RKO (cell line): ENCODE data around the gene ZNF526.

Experiments used
- DNase-seq: peaks from one replicate; pipeline ENCODE4 v3.0.0-alpha.2; 2016; ENCODE audit warnings: low spot score

Gene ZNF526, protein sequence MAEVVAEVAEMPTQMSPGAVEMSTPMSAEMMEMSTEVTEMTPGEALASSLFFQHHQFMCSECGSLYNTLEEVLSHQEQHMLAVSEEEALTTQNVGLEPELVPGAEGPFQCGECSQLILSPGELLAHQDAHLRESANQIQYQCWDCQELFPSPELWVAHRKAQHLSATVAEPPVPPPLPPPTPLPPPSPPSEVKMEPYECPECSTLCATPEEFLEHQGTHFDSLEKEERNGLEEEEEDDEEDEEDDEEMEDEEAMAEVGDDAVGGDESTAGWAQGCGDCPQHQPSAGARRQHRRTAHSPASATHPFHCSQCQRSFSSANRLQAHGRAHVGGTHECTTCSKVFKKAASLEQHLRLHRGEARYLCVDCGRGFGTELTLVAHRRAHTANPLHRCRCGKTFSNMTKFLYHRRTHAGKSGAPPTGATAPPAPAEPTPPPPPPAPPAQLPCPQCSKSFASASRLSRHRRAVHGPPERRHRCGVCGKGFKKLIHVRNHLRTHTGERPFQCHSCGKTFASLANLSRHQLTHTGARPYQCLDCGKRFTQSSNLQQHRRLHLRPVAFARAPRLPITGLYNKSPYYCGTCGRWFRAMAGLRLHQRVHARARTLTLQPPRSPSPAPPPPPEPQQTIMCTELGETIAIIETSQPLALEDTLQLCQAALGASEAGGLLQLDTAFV

DNA sequence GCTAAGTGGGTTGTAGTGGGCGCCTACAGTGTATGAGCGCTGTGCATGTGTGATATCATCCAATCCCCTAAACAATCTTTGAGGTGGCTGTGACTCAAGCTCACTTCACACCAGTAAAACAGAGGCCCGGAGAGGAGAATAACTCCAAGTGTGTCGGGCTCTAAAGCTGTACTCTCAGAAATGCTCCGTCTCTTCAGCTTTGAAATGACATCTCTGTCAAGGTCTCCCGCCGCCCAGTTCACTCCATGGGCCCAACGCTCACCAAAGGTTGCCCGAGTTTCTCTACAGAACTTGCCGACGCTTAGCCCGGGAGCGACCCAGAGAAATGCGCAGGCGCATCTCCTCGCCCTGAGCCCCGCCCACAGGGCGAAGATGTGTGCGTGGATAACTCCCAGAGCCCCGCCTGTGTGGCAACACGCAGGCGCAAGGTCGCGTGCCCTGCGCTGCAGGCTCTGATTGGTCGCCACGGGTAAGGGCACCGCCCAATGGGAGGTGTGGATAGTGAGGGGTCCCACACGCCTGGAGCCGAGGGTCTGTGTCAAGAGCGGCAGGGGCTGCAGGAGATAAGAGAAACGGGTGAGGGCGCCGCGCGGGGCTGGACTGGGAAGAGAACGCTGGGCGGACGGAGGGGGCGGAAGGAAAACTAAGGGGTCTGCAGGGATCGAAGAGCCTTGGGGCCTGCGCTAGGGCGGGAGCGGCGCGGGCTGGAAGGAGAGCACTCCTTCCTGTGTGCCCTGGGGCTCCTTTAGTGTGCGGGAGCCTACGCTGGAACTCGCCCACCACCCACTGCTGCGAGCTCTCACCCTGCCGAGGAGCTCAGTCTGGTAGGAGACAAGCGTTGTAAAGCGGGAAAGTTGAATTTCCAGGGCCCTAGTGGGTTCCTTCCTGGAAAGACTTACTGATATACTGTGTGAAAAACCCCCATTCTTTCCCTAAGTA is at the start of gene ZNF526:
ZNF526 (plus strand) TSS at position 501 of the 939 bp plus-strand sequence. CDS start 4,092 bp downstream, outside the sequence.
- DNase-seq = peak; percentile 98

DNA sequence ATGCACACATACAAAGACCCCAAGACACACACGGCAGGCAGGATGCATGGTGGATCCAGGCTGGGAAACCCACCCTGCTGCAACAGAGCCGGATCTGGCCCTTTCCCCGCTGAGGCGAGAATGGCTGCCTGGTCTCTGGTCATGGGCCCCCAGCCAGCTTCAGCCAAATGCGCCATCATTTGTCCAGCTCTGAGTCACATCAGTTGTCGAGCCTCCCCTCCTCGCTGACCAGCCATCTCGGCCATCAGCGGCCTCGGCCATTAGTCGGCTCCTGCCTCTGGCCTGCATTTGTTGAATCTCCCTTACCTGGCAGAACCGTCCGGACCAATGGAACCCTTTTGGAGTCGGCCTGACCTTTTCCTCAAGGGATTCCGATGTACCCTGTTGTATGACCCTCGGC is 49.4 kb upstream of the ZNF526 start:
- DNase-seq = no peak

DNA sequence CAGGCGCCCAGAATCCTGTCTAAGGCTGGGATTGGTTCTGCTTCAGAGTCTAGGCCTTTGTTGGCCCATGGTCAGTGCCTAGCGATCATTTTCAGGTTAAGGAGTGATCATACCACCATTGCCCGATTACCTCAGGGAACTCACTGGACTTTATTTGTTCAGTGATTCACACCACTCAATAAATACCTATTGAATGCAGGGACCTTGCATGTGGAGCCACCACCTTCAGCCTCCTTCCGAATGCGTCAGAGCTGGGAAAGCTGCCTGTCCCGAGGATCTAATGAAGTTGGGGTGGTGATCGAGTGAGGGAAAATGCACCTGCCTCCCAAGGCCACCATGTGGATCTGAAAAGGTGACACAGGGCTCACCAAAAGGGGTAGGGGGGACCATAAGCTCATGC is 47.9 kb upstream of the ZNF526 start:
- DNase-seq = no peak

DNA sequence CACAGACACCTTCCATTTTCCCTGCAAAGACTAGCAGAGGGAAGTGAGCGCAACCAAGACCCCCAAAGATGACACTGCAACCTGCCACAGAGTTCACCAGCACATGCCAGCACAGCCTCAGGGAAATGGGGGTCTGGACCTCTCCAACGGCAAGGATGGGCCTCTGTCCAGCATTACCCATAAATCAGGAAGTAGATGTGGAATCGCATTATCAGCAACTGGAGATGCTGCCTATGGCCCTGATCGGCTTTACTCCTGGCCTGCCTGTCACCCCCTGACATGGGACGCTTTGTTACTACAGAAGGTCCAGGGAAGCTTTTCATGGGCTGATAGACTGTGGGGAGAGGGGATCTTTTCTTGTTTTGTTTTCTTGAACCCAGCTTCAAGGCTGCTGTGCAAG is 46.4 kb upstream of the ZNF526 start:
- DNase-seq = no peak

DNA sequence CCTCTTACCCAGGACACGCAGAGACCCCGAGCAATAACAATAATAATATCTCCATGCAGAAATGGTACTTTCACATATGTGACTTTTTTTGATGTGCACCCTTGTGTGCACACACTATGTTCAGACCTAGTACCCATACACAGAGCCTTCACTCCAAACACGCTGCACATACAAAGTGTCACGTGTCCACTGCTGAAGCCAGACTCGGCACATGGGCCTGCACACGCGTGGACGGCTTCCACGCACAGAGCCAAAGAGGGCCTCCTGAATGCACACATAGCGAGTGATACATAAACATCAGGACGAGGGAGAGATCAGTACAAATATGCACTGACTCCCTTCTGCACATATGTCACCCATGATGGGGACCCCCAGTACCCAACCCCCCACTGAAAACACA is 45.9 kb upstream of the ZNF526 start:
- DNase-seq = no peak

DNA sequence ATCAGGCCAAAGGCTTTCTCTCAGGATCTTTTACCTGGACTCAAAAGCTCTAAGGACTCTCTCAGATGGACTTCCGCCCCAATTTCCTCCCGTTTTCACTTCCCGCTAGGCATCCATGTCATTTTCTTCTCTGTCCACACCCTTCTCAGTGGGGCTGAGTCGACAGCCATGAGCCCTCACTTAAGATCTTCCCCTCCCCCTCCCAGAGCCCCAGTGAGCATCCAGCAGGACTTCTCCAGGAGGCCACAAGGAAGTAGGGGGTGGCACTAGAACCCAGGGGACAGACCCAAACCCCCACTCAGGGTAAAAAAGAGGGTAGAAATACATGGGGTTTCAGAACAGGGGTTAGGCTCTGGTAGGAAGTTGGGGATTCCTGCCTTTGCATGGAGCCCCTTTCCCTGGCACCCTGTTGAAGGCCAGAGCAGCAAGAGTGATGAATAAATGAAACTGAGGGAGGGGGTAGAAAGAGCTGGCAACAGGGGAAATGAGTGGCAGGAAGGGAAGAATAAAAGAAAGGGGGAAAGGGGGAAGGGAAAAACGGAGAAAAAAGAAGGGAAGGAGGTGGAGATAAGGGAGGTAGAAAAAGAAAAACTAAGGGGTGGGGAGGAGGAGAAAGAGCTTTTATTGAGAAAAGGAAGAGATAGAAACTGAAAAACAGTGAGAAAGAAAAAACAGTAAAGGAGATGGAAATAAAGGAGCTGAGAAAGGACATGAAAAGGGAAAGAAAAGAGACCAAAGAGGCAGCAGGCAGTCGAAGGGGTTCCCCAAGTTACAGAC is 45.0 kb upstream of the ZNF526 start:
- DNase-seq = no peak

DNA sequence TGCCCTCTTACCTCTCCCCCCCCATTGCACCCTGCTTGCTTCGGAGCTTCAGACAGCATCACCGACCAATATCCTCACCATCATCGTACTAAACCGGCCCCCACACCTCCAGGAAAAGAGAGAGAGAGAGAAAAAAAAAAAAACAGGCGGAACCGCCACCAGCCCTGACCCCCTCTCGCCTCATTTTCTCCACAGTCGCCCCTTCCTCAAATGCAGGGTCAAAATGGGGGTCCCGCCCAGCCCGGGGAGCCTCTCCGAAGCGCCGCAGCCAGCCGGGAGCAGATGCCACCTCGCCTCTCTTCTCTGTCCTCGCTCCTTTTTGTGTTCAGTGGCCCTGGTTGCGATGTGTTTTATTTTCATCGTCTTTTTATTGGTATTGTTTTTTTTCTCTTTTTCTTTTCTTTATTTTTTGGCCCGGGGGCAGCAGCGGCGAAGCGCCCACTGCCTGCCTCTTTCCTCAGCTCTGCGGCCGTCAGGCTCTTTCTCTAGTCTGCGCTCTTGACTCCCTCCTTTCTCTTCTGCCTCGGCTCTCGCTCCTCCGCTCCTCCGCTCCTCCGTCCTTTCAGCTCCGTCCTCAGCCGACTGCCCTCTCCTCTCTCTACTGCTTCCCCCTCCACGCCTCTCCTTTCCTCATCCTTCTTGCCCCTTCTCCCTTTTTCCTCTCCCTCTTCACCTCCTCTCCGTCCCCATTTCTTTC is 44.0 kb upstream of the ZNF526 start:
- no peak for DNase-seq

DNA sequence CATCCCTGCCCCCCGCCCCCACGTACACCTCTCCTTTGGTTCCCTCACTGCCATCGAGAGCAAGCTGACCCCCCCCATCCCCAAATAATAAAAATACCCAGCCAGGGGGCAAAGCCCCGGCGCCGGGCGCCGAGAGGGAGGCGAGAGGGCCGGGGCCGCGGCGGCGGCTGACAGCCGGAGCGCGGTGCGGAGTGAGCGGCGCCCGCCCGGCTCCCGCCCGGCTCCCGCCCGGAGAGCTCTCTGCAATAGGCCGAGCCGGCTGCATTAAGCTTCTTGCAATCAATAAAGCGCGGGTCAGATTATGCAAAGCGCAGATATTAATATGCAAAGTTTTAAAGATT is 43.5 kb upstream of the ZNF526 start:
- no peak for DNase-seq

DNA sequence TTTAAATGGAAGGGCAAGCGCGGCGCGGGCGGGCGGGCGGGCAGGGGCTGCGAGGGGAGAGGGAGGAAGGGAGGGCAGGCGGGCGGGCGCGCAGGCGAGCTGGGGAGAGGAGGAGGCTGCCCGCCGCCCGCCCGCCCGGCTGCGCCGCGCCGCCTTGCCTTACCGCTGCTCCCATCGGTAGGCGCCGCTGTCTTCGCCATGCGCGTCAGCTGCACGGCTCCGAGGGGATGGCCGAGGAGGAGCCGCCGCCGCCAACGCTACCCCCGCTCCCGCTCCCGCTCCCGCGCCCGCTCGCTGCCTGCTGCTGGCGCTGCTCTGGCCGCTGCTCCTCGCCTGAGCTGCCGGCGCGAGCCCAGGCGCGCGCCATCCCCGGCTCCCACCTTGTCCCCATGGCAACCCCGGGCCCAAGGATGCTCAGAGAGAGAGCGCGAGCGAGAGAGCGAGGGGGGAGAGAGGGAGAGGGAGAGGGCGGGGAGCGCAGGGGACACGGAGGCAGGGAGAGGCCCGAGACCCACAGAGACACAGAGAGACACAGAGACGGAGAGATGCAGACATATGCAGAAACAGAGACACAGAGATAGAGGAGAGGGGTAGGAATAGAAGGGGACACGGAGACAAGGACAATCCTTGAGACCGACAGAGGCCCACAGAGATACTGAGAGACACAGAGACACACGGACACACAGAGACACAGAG is 43.0 kb upstream of the ZNF526 start:
- DNase-seq = peak; percentile 87

DNA sequence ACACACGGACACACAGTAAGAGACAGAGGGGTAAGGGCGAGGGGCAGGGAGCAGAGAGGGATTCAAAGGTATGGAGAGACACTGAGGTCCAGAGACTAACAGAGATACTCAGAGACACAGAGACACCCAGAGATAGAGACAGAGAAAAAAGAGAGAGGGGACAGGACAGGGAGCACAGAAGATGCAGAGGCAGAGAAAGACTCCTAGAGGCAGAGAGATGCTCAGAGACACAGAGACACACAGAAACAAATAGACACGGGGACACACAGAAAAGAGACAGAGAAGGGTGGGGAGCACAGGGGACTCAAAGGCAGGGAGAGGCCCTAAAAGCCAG is 42.5 kb upstream of the ZNF526 start:
- DNase-seq = no peak

DNA sequence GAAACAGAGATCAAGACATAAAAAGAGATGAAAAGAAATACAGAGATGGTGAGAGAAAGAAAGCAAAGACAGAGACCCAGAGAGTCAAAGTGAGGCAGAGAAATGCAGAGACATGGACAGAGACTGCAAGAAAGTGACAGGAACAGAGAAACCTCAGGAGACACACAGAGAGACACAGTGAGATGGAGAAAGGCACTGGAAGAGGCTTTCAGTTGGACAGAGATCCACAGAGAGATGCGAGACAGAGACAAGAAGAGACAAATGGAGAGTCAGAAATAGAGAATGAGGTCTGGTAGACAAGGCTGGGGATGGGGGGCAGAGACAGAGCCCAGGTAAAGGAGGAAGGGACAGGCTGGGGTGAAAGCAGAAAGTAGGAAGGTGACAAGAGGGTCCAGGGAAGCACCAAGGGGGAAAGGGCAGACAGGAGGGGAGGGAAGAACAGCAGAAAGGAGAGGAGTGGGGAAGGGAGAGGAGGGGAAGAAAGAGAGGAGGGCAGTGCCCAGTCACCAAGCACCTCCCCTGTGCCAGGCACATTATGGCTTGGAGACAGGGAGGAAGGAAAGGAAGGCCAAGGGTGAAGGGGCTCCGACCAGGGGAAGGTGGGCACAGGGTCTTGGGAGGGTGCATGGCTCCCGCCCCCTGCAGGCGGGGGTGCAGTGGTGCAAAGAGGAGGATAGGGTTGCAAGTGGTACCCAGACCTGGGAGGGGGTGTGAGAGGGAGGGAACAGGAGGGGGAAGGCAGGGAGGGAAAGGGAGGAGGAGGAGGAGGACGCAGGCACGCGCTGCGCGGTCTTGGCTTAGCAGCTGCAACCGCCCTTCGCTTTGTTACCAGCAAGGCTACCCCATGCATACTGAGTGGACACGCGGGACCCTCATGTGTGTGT is 41.1 kb upstream of the ZNF526 start:
- DNase-seq = no peak

DNA sequence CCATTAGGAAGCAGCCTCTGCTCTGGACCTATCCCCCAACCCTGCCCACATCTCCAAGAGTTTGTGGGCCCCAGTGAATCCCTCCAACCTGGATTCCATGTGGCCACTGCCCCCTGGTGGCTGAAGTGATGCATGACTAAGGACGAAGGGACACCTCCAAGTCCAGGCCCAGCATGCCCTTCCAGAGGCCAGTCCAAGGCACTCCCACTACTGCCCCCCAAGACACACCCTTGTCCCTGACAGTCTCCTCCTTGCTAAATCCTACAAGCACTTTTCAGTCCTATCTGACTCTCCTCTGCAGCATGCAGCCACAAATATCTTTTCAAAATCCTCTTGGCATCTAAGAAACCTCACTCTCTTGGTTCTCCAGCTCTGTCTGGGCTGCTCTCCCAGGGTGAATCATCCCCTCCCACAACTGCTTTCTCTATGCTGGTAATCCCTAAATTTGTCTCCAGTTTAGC is 35.7 kb upstream of the ZNF526 start:
- DNase-seq = peak; percentile 69

DNA sequence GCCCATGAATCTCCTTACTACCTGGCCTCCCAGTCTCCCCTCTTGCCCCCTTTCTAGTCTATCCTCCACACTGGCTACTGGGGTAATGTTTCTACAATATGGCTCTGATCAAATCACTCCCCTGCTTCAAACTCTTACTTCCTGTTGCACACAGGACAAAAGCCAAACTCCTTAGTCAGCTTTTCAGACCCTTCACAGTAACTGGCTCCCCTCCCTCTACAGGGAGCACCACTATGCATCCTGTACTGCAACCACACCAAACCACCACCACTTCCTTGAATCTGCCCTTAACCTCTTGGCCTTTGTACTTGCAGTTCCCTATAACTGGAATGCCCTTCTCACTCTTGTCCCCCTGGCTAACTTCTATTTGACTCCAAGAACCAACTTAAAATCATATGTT is 34.8 kb upstream of the ZNF526 start:
- no peak for DNase-seq

DNA sequence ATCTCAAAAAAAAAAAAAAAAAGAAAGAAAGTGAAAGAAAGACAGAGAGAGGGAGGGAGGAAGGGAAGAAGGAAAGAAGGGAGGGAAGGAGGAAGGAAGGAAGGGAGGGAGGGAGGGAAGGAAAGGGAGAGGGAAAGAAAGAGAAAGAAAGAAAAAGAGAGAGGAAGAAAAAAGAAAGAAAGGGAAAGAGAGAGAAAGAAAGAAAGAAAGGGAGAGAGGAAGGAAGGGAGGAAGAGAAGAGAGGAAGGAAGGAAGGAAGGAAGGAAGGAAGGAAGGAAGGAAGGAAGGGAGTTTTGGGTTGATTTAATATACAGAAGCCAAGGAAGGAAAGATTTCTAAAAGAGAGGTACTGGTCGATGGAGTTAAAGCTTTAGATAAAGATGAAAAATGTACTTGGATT is 31.4 kb upstream of the ZNF526 start:
- no peak for DNase-seq

DNA sequence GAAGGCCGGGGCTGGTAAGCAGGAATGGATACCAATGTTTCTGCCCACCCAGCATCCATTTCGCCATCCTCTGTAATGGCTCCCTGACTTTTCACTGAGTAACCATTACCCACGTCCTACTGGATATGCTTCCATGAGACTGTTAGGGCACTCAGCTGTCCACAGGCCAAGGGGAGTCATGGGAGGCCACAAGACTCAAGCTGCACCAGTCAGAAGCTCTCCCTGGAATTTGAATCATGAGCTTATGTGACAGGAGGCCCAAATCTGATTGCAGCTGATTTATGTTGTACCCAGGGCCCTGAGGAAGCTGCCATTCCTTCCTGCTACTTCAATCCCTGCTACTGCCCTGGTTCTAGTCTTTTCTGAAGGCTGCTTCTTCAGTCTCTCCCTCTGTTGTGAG is 31.0 kb upstream of the ZNF526 start:
- DNase-seq = peak; percentile 20

DNA sequence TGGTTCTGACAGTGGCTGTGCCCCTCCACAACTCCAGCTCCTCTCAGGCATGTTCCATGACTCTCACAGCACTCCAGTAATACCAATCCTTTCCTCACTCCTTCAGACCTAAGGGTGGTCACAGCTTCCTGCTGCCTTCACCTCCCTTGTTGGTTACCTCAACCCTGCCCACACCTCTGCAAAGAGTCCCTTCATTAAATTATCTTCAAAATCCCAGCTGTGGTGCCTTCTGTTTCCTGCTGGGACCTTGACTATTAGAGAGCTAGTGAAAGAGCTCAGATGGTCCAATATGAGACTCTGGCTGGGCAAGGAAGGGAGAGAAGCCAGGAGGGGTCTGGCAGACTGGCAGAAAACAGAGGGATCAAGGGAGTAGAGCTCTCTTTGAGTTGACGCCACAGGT is 28.8 kb upstream of the ZNF526 start:
- DNase-seq = no peak

DNA sequence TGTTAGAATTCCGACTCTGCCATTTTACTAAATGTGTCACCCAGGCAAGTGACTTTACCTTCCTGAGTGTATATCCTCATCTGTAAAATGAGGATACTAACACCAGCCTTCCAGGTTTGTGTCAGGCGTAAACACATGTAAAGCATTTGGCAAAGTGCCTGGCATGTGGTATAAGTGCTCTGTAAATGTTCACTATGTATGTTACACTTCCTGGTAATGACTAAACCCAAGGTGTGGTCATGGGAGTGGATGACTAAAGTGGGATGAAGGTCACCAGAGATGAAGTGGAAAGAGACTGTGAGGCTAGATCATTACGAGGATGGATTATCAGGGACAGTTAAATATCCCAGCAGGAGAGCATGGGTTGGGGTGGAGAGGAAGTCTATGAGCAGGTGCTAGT is 28.3 kb upstream of the ZNF526 start:
- peak; percentile 73 for DNase-seq

DNA sequence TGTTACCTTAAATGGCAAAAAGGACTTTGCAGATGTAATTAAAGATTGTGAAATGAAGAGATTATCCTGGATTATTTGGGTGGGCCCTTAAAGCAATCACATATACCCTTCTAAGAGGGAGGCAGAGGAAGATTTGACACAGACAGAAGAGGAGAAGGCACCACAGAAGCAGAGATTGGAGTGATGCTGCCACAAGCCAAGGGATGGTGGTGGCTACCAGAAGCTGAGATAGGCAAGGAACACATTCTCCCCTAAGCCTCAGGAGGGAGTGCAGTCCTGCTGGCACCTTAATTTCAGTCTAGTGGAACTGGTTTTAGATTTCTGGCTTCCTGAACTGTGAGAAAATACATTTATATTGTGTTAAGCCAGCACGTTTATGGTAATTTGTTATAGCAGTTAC is 26.8 kb upstream of the ZNF526 start:
- no peak for DNase-seq

DNA sequence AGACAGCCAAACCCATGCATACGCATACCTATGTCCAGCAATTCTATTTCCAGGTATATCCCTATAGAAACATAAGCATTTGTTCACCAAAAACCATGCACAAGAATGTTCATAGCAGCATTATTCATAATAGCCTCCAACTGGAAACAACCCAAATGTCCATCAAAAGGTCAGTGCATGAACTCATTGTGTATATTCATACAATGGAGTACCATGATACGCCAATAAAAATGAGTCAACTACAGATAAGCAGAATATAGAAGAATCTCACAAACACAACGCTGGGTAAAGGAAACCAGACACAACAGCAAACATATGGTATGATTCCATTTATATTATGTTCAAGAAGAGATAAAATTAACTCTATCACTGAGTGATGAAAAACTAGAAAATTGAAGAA is 26.4 kb upstream of the ZNF526 start:
- DNase-seq = peak; percentile 66
